HCT116 (cell line): Measurements from ENCODE around the gene ATF2. TPM values are rescaled to one million over a fixed set of nuclear protein-coding genes. Genes with fewer than 3 reads are reported as not detected.

Source experiments
- ATAC-seq: fragments of 200-7000 bp; cut with Tn5 transposase; 2 replicates; pipeline ENCODE4 v1.9.1; 2020; ENCODE audit warnings: mild to moderate bottlenecking, moderate library complexity
- BruUV-seq: library from RNA; stranded (reverse); fragments of 400-500 nt; replicated peaks from 2 replicates; lab custom pipeline; 2021; lab: Mats Ljungman, UMichigan
- CTCF ChIA-PET: fragments of 300-600 bp; sonication (Branson Sonifier 250); formaldehyde crosslinking; loops from one replicate; lab custom pipeline; 2021; ENCODE audit warnings: antibody characterized with exemption; lab: Charles Lee
- POLR2A ChIA-PET: fragments of 300-600, 350-600 bp; sonication (Branson Sonifier 250); formaldehyde crosslinking; loops from one replicate; lab custom pipeline; 2021; ENCODE audit warnings: antibody characterized with exemption; lab: Charles Lee
- RAD21 ChIA-PET, 2 experiments: fragments of 300-600 bp; sonication (Branson Sonifier 250); formaldehyde crosslinking; loops; one replicate each; lab custom pipeline; 2023; ENCODE audit warnings: low total read pairs in 2 of 2; ENCODE audit not compliant: uncharacterized antibody in 2 of 2, unreplicated experiment in 2 of 2, low non-redundant PET in 1 of 2; lab: Charles Lee
- DNase-seq: peaks from one replicate; pipeline ENCODE4 v3.0.0-alpha.2; 2010; ENCODE audit warnings: low read depth, low spot score
- H2AFZ ChIP-seq: fragments of 200-600 bp; shearing (Covaris generic), sonication (generic); 2 replicates; pipeline ENCODE4 v1.6.1; 2017; ENCODE audit warnings: low read depth, mixed run types, mixed read lengths, antibody characterized with exemption, low read length; ENCODE audit not compliant: poor library complexity, severe bottlenecking
- H3K27ac ChIP-seq: 2 replicates; pipeline ENCODE4 v1.5.1; 2012; ENCODE audit warnings: low read depth, low read length
- H3K27me3 ChIP-seq: fragments of 200-600 bp; sonication (generic); 2 replicates; pipeline ENCODE4 v1.6.1; 2016; ENCODE audit warnings: mixed run types, low read length, mixed read lengths; ENCODE audit not compliant: insufficient read depth
- H3K36me3 ChIP-seq, 2 experiments: fragments of 200-500 bp in 1 of 2; fragments of 200-600 bp in 1 of 2; sonication (Bioruptor generic) in 1 of 2; sonication (generic) in 1 of 2; 2 replicates each; pipeline versions ENCODE4 v1.5.1 to v1.6.1; 2014 to 2016; ENCODE audit warnings: low read length in 2 of 2, inconsistent platforms in 1 of 2, mixed read lengths in 1 of 2, mixed run types in 1 of 2; ENCODE audit not compliant: insufficient read depth in 2 of 2, control insufficient read depth in 1 of 2
- H3K4me1 ChIP-seq, 2 experiments: fragments of 200-600 bp in 1 of 2; sonication (generic) in 1 of 2; 2 replicates each; pipeline versions ENCODE4 v1.5.1 to v1.6.1; 2012 to 2017; ENCODE audit warnings: low read length in 2 of 2, inconsistent platforms in 1 of 2, mild to moderate bottlenecking in 1 of 2, mixed read lengths in 1 of 2, mixed run types in 1 of 2, moderate library complexity in 1 of 2; ENCODE audit not compliant: insufficient read depth in 2 of 2, control insufficient read depth in 1 of 2
- H3K4me2 ChIP-seq: fragments of 200-600 bp; sonication (generic); 2 replicates; pipeline ENCODE4 v1.6.1; 2017; ENCODE audit warnings: mixed run types, low read length, mixed read lengths
- H3K4me3 ChIP-seq, 2 experiments: fragments of 200-600 bp in 1 of 2; sonication (generic) in 1 of 2; replicated peaks in 1 of 2; 2 replicates each; pipeline ENCODE4 v1.5.1; 2011 to 2016; ENCODE audit warnings: low read length in 2 of 2, control low read depth in 1 of 2, low read depth in 1 of 2, mild to moderate bottlenecking in 1 of 2, mixed read lengths in 1 of 2, mixed run types in 1 of 2
- H3K79me2 ChIP-seq: fragments of 200-600 bp; sonication (generic); 2 replicates; pipeline ENCODE4 v1.6.1; 2017; ENCODE audit warnings: mild to moderate bottlenecking, mixed run types, low read length, moderate library complexity, mixed read lengths; ENCODE audit not compliant: insufficient read depth
- H3K9ac ChIP-seq: fragments of 200-600 bp; sonication (generic); 2 replicates; pipeline ENCODE4 v1.6.1; 2016; ENCODE audit warnings: low read length, mixed read lengths
- H3K9me2 ChIP-seq: fragments of 200-600 bp; sonication (generic), shearing (Covaris generic); 2 replicates; pipeline ENCODE4 v1.6.1; 2017; ENCODE audit warnings: mixed run types, mild to moderate bottlenecking, moderate library complexity; ENCODE audit not compliant: insufficient read depth
- H3K9me3 ChIP-seq, 2 experiments: fragments of 200-500 bp in 1 of 2; fragments of 200-600 bp in 1 of 2; sonication (Bioruptor generic) in 1 of 2; sonication (generic) in 1 of 2; 2 replicates each; pipeline ENCODE4 v1.6.1; 2014 to 2017; ENCODE audit warnings: low read length in 2 of 2, mixed read lengths in 2 of 2, inconsistent platforms in 1 of 2, low read depth in 1 of 2, mild to moderate bottlenecking in 1 of 2, mixed run types in 1 of 2, moderate library complexity in 1 of 2; ENCODE audit not compliant: control insufficient read depth in 1 of 2, insufficient read depth in 1 of 2
- H4K20me1 ChIP-seq: fragments of 200-600 bp; sonication (generic), shearing (Covaris generic); 2 replicates; pipeline ENCODE4 v1.6.1; 2017; ENCODE audit warnings: mixed run types, mild to moderate bottlenecking, moderate library complexity; ENCODE audit not compliant: insufficient read depth
- CBX3 ChIP-seq: IDR thresholded peaks from 2 replicates; pipeline ENCODE4 v1.6.1; 2012; ENCODE audit warnings: low read depth
- ELF1 ChIP-seq: IDR thresholded peaks from 2 replicates; pipeline ENCODE4 v1.6.1; 2012; ENCODE audit warnings: low read depth, borderline replicate concordance
- EZH2 ChIP-seq: fragments of 200-600 bp; sonication (generic); IDR thresholded peaks from 2 replicates; pipeline ENCODE4 v1.6.1; 2017; ENCODE audit warnings: antibody characterized with exemption, mixed run types
- EZH2phosphoT487 ChIP-seq: fragments of 200-600 bp; IDR thresholded peaks from 2 replicates; pipeline ENCODE4 v1.6.1; 2018; ENCODE audit warnings: antibody characterized with exemption, borderline replicate concordance
- JUND ChIP-seq: IDR thresholded peaks from 2 replicates; pipeline ENCODE4 v1.6.1; 2012
- MAX ChIP-seq: IDR thresholded peaks from 2 replicates; pipeline ENCODE4 v1.6.1; 2012
- POLR2A ChIP-seq: IDR thresholded peaks from 2 replicates; pipeline ENCODE4 v1.7.0; 2011; ENCODE audit warnings: borderline replicate concordance; ENCODE audit not compliant: insufficient read depth, insufficient read length; ENCODE audit errors: extremely low read depth
- RAD21 ChIP-seq: IDR thresholded peaks from 2 replicates; pipeline ENCODE4 v1.6.1; 2012; ENCODE audit warnings: low read depth, mild to moderate bottlenecking
- SIN3A ChIP-seq: IDR thresholded peaks from 2 replicates; pipeline ENCODE4 v1.6.1; 2012; ENCODE audit warnings: low read depth
- SP1 ChIP-seq: IDR thresholded peaks from 2 replicates; pipeline ENCODE4 v1.6.1; 2012; ENCODE audit warnings: low read depth
- SRF ChIP-seq: IDR thresholded peaks from 2 replicates; pipeline ENCODE4 v1.6.1; 2012; ENCODE audit warnings: low read depth
- YY1 ChIP-seq: IDR thresholded peaks from 2 replicates; pipeline ENCODE4 v1.6.1; 2011; ENCODE audit warnings: low read length, low read depth, moderate library complexity, mild to moderate bottlenecking; ENCODE audit not compliant: insufficient replicate concordance; ENCODE audit errors: extremely low read depth
- intact Hi-C: fragments of 100-400 bp; cut with micrococcal nuclease; formaldehyde crosslinking; loops from 2 replicates; pipeline ENCODE4 v1.10.0; 2022
- total RNA-seq: library from RNA; stranded (reverse); gene quantifications from one replicate; pipeline ENCODE4 v1.2.1, GENCODE V29; 2021; ENCODE audit not compliant: unreplicated experiment
- TF ChIP-seq, protein P1 (sequence below), 3 experiments: fragments of 200-600 bp in 1 of 3; sonication (generic) in 1 of 3; IDR thresholded peaks in 2 of 3; conservative IDR thresholded peaks in 1 of 3; 2 replicates each; pipeline ENCODE4 v1.5.1; 2012 to 2017; ENCODE audit warnings: low read depth in 2 of 3, low read length in 2 of 3, antibody characterized with exemption in 1 of 3, borderline replicate concordance in 1 of 3, control low read depth in 1 of 3, mild to moderate bottlenecking in 1 of 3, mixed read lengths in 1 of 3, mixed run types in 1 of 3, moderate library complexity in 1 of 3; ENCODE audit not compliant: insufficient read depth in 1 of 3
- TF ChIP-seq, protein P2 (sequence below): IDR thresholded peaks from 2 replicates; pipeline ENCODE4 v1.6.1; 2012; ENCODE audit warnings: low read depth

The ATF2 gene
- total RNA-seq, 1 experiment from 2014 or later, result 29.6 TPM

- Histone ChIP-seq H3K4me1 (no peaks in the 10 kb centered on the region), H3K9me3 (no peaks in the 10 kb centered on the region), H3K27me3 (no peaks in the 10 kb centered on the region), H4K20me1 (no peaks in the 10 kb centered on the region), H3K36me3 (no peaks in the 10 kb centered on the region), H3K4me3 (no peak overlapping the region), H3K27ac (no peak overlapping the region), H3K79me2 (peaks cover 30% of the 10 kb centered on the region), H3K9me2 (no peaks in the 10 kb centered on the region), H3K9ac (no peak overlapping the region), H2AFZ (no peak overlapping the region), H3K4me2 (no peak overlapping the region)
- intact Hi-C loops, result no loop called here
- ATAC-seq, result no peak
- CTCF ChIA-PET, result no interaction called here
- no TSS peak for BruUV-seq
- RAD21 ChIA-PET, result interaction anchor here in 1 of 2 experiments (0.7 kb wide), 1 partner anchor 31 kb away, joined by 3 read pairs; no protein-coding TSS in a partner anchor
- no peak for DNase-seq
- TF ChIP-seq, protein P1, sequence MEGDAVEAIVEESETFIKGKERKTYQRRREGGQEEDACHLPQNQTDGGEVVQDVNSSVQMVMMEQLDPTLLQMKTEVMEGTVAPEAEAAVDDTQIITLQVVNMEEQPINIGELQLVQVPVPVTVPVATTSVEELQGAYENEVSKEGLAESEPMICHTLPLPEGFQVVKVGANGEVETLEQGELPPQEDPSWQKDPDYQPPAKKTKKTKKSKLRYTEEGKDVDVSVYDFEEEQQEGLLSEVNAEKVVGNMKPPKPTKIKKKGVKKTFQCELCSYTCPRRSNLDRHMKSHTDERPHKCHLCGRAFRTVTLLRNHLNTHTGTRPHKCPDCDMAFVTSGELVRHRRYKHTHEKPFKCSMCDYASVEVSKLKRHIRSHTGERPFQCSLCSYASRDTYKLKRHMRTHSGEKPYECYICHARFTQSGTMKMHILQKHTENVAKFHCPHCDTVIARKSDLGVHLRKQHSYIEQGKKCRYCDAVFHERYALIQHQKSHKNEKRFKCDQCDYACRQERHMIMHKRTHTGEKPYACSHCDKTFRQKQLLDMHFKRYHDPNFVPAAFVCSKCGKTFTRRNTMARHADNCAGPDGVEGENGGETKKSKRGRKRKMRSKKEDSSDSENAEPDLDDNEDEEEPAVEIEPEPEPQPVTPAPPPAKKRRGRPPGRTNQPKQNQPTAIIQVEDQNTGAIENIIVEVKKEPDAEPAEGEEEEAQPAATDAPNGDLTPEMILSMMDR (IDR thresholded peaks at IDR 0.05 in 2 of 3, conservative IDR thresholded peaks at IDR 0.05 in 1 of 3; ENCODE audit: borderline replicate concordance in 1 of 3, insufficient read depth in 1 of 3, low read depth in 2 of 3, low read length in 2 of 3), result no peak
- TF ChIP-seq MAX, result no peak
- no peak for TF ChIP-seq RAD21
- no peak for TF ChIP-seq ELF1
- no peak for TF ChIP-seq YY1
- TF ChIP-seq SRF, result no peak
- TF ChIP-seq JUND, result no peak
- TF ChIP-seq SP1, result no peak
- POLR2A ChIA-PET, result no interaction called here
Observed at GRCh38 chr2:175140332-175140731, 27.7 kb downstream of the ATF2 start.

DNA sequence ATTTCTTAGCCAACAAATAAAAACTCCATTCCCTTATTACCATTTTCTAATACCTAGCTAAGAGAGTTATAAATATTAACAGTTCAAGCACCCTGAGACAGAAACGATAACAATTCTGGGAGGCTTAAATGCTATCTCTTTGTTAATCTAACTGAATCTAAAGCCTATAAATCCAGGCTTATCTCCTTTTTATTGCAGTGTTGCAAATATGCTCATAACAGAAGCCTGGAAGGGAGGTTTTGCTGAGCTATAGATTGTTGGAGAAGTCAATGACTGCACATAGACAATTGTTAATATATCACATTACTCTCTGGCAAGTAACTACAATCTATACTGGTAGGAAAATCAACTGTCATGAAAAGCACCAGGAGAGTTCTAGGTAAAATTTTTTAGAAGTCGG, 30.2 kb downstream of the ATF2 start:
- Histone ChIP-seq H4K20me1 (no peaks in the 10 kb centered on the region), H3K27me3 (no peaks in the 10 kb centered on the region), H3K79me2 (peaks cover 18% of the 10 kb centered on the region), H2AFZ (no peak overlapping the region), H3K27ac (no peak overlapping the region), H3K36me3 (no peaks in the 10 kb centered on the region)
- POLR2A ChIA-PET, result no interaction called here
- CTCF ChIA-PET, result no interaction called here
- TF ChIP-seq CBX3 (no peak), EZH2phosphoT487 (no peak), EZH2 (no peak), SIN3A (no peak), POLR2A (no peak)
- TF ChIP-seq, protein P2, sequence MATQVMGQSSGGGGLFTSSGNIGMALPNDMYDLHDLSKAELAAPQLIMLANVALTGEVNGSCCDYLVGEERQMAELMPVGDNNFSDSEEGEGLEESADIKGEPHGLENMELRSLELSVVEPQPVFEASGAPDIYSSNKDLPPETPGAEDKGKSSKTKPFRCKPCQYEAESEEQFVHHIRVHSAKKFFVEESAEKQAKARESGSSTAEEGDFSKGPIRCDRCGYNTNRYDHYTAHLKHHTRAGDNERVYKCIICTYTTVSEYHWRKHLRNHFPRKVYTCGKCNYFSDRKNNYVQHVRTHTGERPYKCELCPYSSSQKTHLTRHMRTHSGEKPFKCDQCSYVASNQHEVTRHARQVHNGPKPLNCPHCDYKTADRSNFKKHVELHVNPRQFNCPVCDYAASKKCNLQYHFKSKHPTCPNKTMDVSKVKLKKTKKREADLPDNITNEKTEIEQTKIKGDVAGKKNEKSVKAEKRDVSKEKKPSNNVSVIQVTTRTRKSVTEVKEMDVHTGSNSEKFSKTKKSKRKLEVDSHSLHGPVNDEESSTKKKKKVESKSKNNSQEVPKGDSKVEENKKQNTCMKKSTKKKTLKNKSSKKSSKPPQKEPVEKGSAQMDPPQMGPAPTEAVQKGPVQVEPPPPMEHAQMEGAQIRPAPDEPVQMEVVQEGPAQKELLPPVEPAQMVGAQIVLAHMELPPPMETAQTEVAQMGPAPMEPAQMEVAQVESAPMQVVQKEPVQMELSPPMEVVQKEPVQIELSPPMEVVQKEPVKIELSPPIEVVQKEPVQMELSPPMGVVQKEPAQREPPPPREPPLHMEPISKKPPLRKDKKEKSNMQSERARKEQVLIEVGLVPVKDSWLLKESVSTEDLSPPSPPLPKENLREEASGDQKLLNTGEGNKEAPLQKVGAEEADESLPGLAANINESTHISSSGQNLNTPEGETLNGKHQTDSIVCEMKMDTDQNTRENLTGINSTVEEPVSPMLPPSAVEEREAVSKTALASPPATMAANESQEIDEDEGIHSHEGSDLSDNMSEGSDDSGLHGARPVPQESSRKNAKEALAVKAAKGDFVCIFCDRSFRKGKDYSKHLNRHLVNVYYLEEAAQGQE, result no peak
- TF ChIP-seq, all 23 proteins: peak for 0
- RAD21 ChIA-PET, result no interaction called here
- H3K4me3 ChIP-seq, result no peak overlapping the region
- no peaks in the 10 kb centered on the region for H3K9me2 ChIP-seq
- no peaks in the 10 kb centered on the region for H3K4me1 ChIP-seq
- no peak for ATAC-seq
- no TSS peak for BruUV-seq
- no peak overlapping the region for H3K4me2 ChIP-seq
- no peaks in the 10 kb centered on the region for H3K9me3 ChIP-seq
- intact Hi-C loops, result no loop called here
- DNase-seq, result no peak
- H3K9ac ChIP-seq, result no peak overlapping the region
